ENCODE measurements around the gene GPRC5C.

DNA sequence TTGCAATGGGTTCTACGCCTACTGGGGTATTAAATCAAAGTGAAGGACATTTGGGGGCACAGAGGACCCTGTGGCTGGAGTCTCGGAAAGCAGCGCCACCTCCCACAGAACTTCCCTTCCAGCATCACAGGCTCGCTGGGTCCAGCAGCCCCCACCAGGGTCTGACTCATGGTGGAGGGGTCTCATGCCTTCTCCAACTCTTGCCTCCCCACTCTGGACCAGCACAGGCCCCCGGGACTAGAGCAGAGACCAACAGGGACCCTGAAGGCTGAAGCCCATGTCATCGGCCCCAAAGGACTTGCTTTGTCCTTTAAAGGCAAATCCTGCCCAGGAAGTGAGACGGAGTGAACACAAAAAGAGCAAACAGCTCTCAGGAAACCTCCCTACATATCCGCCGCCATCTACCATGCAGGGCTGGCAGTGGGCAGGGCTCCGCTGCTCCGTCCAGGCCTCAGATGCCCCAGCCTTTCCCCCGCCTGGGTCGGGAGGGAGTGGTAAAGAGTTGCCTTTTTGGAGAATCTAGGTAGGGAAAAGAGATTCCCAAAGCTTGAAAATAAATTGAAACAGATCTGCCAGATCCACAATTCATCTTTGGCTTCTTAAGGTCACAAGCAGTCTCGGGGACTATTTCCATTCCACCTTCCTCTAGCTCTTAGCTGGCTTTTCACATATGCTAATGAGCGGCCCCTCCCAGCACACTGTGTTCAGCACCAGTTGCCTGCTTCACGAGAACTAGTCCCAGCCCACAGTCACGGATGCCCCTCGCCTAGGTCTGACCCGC, 2.1 kb upstream of the GPRC5C start:
- TF ChIP-seq POLR2A (IDR thresholded peaks at IDR 0.05) (no peak), POLR2AphosphoS5 (IDR thresholded peaks at IDR 0.05) (peak in 1 of 3 donors; percentile 33)
- TF ChIP-seq, protein P1, sequence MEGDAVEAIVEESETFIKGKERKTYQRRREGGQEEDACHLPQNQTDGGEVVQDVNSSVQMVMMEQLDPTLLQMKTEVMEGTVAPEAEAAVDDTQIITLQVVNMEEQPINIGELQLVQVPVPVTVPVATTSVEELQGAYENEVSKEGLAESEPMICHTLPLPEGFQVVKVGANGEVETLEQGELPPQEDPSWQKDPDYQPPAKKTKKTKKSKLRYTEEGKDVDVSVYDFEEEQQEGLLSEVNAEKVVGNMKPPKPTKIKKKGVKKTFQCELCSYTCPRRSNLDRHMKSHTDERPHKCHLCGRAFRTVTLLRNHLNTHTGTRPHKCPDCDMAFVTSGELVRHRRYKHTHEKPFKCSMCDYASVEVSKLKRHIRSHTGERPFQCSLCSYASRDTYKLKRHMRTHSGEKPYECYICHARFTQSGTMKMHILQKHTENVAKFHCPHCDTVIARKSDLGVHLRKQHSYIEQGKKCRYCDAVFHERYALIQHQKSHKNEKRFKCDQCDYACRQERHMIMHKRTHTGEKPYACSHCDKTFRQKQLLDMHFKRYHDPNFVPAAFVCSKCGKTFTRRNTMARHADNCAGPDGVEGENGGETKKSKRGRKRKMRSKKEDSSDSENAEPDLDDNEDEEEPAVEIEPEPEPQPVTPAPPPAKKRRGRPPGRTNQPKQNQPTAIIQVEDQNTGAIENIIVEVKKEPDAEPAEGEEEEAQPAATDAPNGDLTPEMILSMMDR (IDR thresholded peaks at IDR 0.05), result no peak

Data from transverse colon (tissue), 4 donors.